Activated naive CD8-positive, alpha-beta T cell (primary cell): ENCODE results near the gene RYR2.

Source experiments
- H3K27ac Mint-ChIP-seq: one replicate; pipeline ENCODE4 v1.8.0; 2021; ENCODE audit warnings: mixed read lengths
- H3K27me3 Mint-ChIP-seq: one replicate; pipeline ENCODE4 v1.8.0; 2021; ENCODE audit warnings: mixed read lengths
- H3K36me3 Mint-ChIP-seq: one replicate; pipeline ENCODE4 v1.8.0; 2021; ENCODE audit warnings: mixed read lengths
- H3K4me1 Mint-ChIP-seq: one replicate; pipeline ENCODE4 v1.8.0; 2021; ENCODE audit warnings: low read depth, mixed read lengths
- H3K4me3 Mint-ChIP-seq: one replicate; pipeline ENCODE4 v1.8.0; 2021; ENCODE audit warnings: mild to moderate bottlenecking, mixed read lengths
- H3K9me3 Mint-ChIP-seq: one replicate; pipeline ENCODE4 v1.8.0; 2021; ENCODE audit warnings: low read depth, mixed read lengths

Gene RYR2

GRCh38 chr1:237650809-237651208 lies 608.8 kb downstream of the RYR2 start:
- Mint-ChIP-seq H3K9me3 (peaks cover 4% of the 10 kb centered on the region), H3K27me3 (no peaks in the 10 kb centered on the region), H3K36me3 (no peaks in the 10 kb centered on the region), H3K4me1 (no peaks in the 10 kb centered on the region), H3K4me3 (no peak overlapping the region), H3K27ac (no peak overlapping the region)

- H3K9me3 Mint-ChIP-seq, result no peaks in the 10 kb centered on the region
- no peaks in the 10 kb centered on the region for H3K4me1 Mint-ChIP-seq
- no peak overlapping the region for H3K4me3 Mint-ChIP-seq
- no peaks in the 10 kb centered on the region for H3K36me3 Mint-ChIP-seq
- no peak overlapping the region for H3K27ac Mint-ChIP-seq
- H3K27me3 Mint-ChIP-seq, result no peaks in the 10 kb centered on the region
Observed at GRCh38 chr1:237655778-237656177, 613.8 kb downstream of the RYR2 start.

- no peak overlapping the region for H3K27ac Mint-ChIP-seq
- no peak overlapping the region for H3K4me3 Mint-ChIP-seq
- H3K27me3 Mint-ChIP-seq, result no peaks in the 10 kb centered on the region
- H3K9me3 Mint-ChIP-seq, result peaks cover 6% of the 10 kb centered on the region
- no peaks in the 10 kb centered on the region for H3K36me3 Mint-ChIP-seq
- H3K4me1 Mint-ChIP-seq, result no peaks in the 10 kb centered on the region
Observed at GRCh38 chr1:237664348-237664747, 622.4 kb downstream of the RYR2 start.

GRCh38 chr1:237670302-237670701 lies 628.3 kb downstream of the RYR2 start:
- Mint-ChIP-seq H3K27ac (no peak overlapping the region), H3K4me1 (no peaks in the 10 kb centered on the region), H3K36me3 (no peaks in the 10 kb centered on the region), H3K9me3 (peaks cover 6% of the 10 kb centered on the region), H3K4me3 (no peak overlapping the region), H3K27me3 (no peaks in the 10 kb centered on the region)

GRCh38 chr1:237671262-237671661 lies 629.3 kb downstream of the RYR2 start:
- H3K27me3 Mint-ChIP-seq, result no peaks in the 10 kb centered on the region
- H3K36me3 Mint-ChIP-seq, result no peaks in the 10 kb centered on the region
- no peak overlapping the region for H3K27ac Mint-ChIP-seq
- H3K4me3 Mint-ChIP-seq, result no peak overlapping the region
- peaks cover 6% of the 10 kb centered on the region for H3K9me3 Mint-ChIP-seq
- no peaks in the 10 kb centered on the region for H3K4me1 Mint-ChIP-seq

DNA sequence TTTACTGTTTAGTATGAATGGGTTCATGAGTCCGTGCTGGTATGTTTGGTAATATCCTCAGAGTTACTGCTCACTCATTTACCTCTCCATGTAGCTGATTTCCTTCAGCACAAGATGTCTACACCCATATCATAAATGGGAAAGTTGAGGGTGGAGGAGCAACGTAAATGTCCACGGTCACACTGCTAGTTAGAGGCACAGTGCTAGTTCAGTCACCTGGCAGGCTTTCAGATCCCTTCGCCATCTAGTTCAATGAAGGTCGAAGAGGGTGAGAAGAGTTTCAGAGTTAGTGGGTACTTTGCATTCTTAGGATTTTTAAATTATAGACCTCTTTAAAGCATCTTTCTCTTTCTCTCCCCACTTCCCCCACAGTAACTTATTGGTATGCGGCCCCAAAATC lies 630.0 kb downstream of the RYR2 start:
- Mint-ChIP-seq H3K4me1 (no peaks in the 10 kb centered on the region), H3K4me3 (no peak overlapping the region), H3K27me3 (no peaks in the 10 kb centered on the region), H3K36me3 (no peaks in the 10 kb centered on the region), H3K9me3 (peaks cover 6% of the 10 kb centered on the region), H3K27ac (no peak overlapping the region)

- Mint-ChIP-seq H3K27ac (no peak overlapping the region), H3K27me3 (no peaks in the 10 kb centered on the region), H3K36me3 (no peaks in the 10 kb centered on the region), H3K4me1 (no peaks in the 10 kb centered on the region), H3K9me3 (peaks cover 6% of the 10 kb centered on the region), H3K4me3 (no peak overlapping the region)
Observed at GRCh38 chr1:237672748-237673147, 630.8 kb downstream of the RYR2 start.

- H3K27ac Mint-ChIP-seq, result no peak overlapping the region
- no peaks in the 10 kb centered on the region for H3K4me1 Mint-ChIP-seq
- H3K4me3 Mint-ChIP-seq, result no peak overlapping the region
- H3K9me3 Mint-ChIP-seq, result peaks cover under 1% of the 10 kb centered on the region
- H3K36me3 Mint-ChIP-seq, result no peaks in the 10 kb centered on the region
- H3K27me3 Mint-ChIP-seq, result no peaks in the 10 kb centered on the region
Observed at GRCh38 chr1:237673631-237674030, 631.6 kb downstream of the RYR2 start.

DNA sequence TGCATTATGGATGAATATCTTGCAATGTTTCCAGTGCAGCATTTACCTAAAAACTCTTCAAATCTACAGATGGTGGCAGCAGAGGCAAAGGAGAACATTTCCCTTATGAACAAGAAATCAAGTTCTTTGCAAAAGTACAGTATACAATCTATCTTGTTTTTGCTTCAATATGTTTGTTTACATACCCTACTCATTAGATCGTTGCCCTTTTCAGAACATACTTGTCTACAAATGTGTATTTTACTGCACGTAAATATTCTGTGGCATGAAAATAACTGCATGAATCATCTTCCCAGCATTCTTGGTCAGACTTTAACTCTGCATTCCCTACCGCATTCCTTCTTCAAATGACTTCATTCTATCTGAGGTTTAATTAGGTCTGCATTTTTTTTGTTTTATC lies 636.0 kb downstream of the RYR2 start:
- no peaks in the 10 kb centered on the region for H3K9me3 Mint-ChIP-seq
- H3K27ac Mint-ChIP-seq, result no peak overlapping the region
- H3K27me3 Mint-ChIP-seq, result no peaks in the 10 kb centered on the region
- no peak overlapping the region for H3K4me3 Mint-ChIP-seq
- H3K4me1 Mint-ChIP-seq, result no peaks in the 10 kb centered on the region
- no peaks in the 10 kb centered on the region for H3K36me3 Mint-ChIP-seq

- no peak overlapping the region for H3K4me3 Mint-ChIP-seq
- H3K27me3 Mint-ChIP-seq, result no peaks in the 10 kb centered on the region
- H3K9me3 Mint-ChIP-seq, result no peaks in the 10 kb centered on the region
- no peaks in the 10 kb centered on the region for H3K36me3 Mint-ChIP-seq
- H3K27ac Mint-ChIP-seq, result no peak overlapping the region
- no peaks in the 10 kb centered on the region for H3K4me1 Mint-ChIP-seq
Observed at GRCh38 chr1:237679687-237680086, 637.7 kb downstream of the RYR2 start.

GRCh38 chr1:237681210-237681609 lies 639.2 kb downstream of the RYR2 start:
- H3K4me1 Mint-ChIP-seq, result no peaks in the 10 kb centered on the region
- H3K27ac Mint-ChIP-seq, result no peak overlapping the region
- no peaks in the 10 kb centered on the region for H3K9me3 Mint-ChIP-seq
- no peak overlapping the region for H3K4me3 Mint-ChIP-seq
- H3K27me3 Mint-ChIP-seq, result no peaks in the 10 kb centered on the region
- no peaks in the 10 kb centered on the region for H3K36me3 Mint-ChIP-seq

- no peaks in the 10 kb centered on the region for H3K4me1 Mint-ChIP-seq
- H3K27ac Mint-ChIP-seq, result no peak overlapping the region
- H3K9me3 Mint-ChIP-seq, result no peaks in the 10 kb centered on the region
- H3K36me3 Mint-ChIP-seq, result no peaks in the 10 kb centered on the region
- H3K27me3 Mint-ChIP-seq, result no peaks in the 10 kb centered on the region
- H3K4me3 Mint-ChIP-seq, result no peak overlapping the region
Observed at GRCh38 chr1:237684236-237684635, 642.3 kb downstream of the RYR2 start.

DNA sequence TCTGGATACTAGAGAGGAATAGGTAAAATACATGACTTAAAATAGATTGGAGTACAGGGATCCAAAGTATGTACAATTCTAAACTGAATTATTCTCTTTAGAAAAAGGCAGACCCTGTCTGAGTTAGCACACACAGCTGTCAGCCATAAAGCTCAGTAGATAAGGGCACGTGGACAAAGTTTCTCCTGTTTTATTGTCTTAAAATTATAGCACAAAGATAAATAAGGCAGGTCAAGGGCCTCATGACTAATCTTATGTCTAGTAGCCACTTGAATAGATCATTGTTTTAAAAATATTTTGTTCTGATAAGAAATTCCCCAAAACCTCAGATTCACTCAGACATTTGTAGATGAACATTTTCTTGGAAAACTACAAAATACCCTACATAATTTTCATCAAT lies 643.6 kb downstream of the RYR2 start:
- Mint-ChIP-seq H3K9me3 (no peaks in the 10 kb centered on the region), H3K27me3 (no peaks in the 10 kb centered on the region), H3K36me3 (no peaks in the 10 kb centered on the region), H3K4me3 (no peak overlapping the region), H3K27ac (no peak overlapping the region), H3K4me1 (no peaks in the 10 kb centered on the region)

DNA sequence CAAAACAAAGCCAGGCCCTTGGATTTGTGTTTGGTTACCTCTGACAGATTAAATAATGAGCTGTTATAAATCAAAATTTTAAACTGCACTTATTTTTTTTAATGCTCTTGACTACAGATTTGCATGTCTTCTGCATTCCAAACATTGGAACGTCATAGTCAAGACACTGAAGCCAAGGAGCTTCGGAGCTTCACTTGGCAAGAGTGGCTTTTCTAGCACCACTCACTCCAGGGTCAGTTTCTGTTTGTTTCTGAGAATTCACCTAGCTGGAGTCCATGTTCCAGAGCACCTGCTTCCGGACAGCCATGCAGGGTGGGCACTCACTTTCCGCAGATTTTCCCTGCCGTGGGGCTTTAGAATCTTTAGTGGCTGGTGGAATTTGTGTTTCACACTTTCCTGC lies 645.8 kb downstream of the RYR2 start:
- no peak overlapping the region for H3K27ac Mint-ChIP-seq
- no peaks in the 10 kb centered on the region for H3K9me3 Mint-ChIP-seq
- no peaks in the 10 kb centered on the region for H3K4me1 Mint-ChIP-seq
- H3K27me3 Mint-ChIP-seq, result no peaks in the 10 kb centered on the region
- no peak overlapping the region for H3K4me3 Mint-ChIP-seq
- H3K36me3 Mint-ChIP-seq, result no peaks in the 10 kb centered on the region

GRCh38 chr1:237690656-237691055 lies 648.7 kb downstream of the RYR2 start:
- Mint-ChIP-seq H3K9me3 (no peaks in the 10 kb centered on the region), H3K4me1 (no peaks in the 10 kb centered on the region), H3K27ac (no peak overlapping the region), H3K4me3 (no peak overlapping the region), H3K36me3 (no peaks in the 10 kb centered on the region), H3K27me3 (no peaks in the 10 kb centered on the region)

DNA sequence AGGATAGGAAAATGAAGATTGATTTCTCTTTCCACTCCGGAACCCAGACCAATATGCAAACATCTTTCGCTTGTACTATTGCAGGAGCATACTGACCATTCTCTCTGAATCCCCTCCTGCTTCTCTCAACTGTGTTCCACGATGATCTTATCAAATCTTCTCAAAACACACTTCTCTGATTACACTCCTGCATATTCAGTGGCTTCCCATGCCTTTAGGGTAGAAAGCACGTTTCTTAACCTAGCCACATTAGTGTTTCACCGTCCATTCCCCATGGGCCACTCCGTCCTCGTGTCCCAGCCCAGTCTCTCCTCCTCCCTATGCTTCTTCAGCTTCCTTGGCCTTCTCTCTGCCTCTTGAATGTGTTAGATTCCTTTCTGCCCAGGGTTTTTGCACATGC lies 650.3 kb downstream of the RYR2 start:
- Mint-ChIP-seq H3K4me1 (no peaks in the 10 kb centered on the region), H3K27ac (no peak overlapping the region), H3K36me3 (no peaks in the 10 kb centered on the region), H3K9me3 (no peaks in the 10 kb centered on the region), H3K4me3 (no peak overlapping the region), H3K27me3 (no peaks in the 10 kb centered on the region)

DNA sequence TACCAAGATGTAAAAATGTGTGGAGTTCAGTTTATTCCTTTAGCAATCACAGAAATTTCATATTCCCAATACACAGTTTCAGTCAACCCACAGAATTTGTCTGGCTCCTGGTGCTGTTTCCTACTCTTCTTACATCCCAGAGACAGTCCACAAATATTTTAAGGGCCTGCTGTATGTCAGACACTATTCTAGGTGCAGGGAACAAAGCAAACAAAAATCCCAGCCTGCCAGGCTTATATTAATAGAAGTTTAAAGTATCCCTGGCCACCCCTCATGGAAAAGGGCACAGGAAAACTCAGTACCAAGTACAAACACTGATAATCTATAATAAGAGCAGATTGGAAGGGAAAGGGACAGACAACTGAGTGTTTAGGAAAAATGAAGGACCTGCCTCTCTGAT lies 653.9 kb downstream of the RYR2 start:
- no peaks in the 10 kb centered on the region for H3K4me1 Mint-ChIP-seq
- H3K27ac Mint-ChIP-seq, result no peak overlapping the region
- H3K9me3 Mint-ChIP-seq, result no peaks in the 10 kb centered on the region
- H3K4me3 Mint-ChIP-seq, result no peak overlapping the region
- no peaks in the 10 kb centered on the region for H3K36me3 Mint-ChIP-seq
- H3K27me3 Mint-ChIP-seq, result no peaks in the 10 kb centered on the region
